GM19397 (cell line): ENCODE results near the gene PFN4.
A peak's percentile ranks its signal among the peaks of the same experiment; 100 is the strongest.
"Not testable (repeated sequence)": the region's sequence is repeated elsewhere in the genome, so short reads cannot be mapped to it uniquely, and the experiment has no call there.

ENCODE experiments used
- ATAC-seq: cut with Tn5 transposase; IDR thresholded peaks from one replicate; pipeline ENCODE4 v1.9.1; 2021; ENCODE audit warnings: mild to moderate bottlenecking, moderate library complexity; ENCODE audit not compliant: unreplicated experiment

Gene PFN4

GRCh38 chr2:24123195-24123921, at the start of gene PFN4, which contains the start of gene FAM228B:
TSS of gene PFN4 (minus strand) at chr2:24123334. CDS start at chr2:24122535, 799 bp downstream.
TSS of gene FAM228B (plus strand) at chr2:24123469. CDS start at chr2:24124362, 893 bp downstream.
- peak; percentile 89 for ATAC-seq

- no peak for ATAC-seq
Measured at GRCh38 chr2:24169023-24169422, 45.9 kb upstream of the PFN4 start.

- peak; percentile 72 for ATAC-seq
Measured at GRCh38 chr2:24164416-24164973, 41.4 kb upstream of the PFN4 start.

GRCh38 chr2:24163601-24164000, 40.5 kb upstream of the PFN4 start:
- no peak for ATAC-seq

GRCh38 chr2:24163186-24163585, 40.1 kb upstream of the PFN4 start:
- ATAC-seq: no peak

GRCh38 chr2:24162494-24162893, 39.4 kb upstream of the PFN4 start:
- ATAC-seq: no peak

- ATAC-seq: no peak
Measured at GRCh38 chr2:24160761-24161160, 37.6 kb upstream of the PFN4 start.

- ATAC-seq: no peak
Measured at GRCh38 chr2:24159708-24160107, 36.6 kb upstream of the PFN4 start.

GRCh38 chr2:24158131-24158530, 35.0 kb upstream of the PFN4 start:
- ATAC-seq: no peak

GRCh38 chr2:24153478-24153877, 30.3 kb upstream of the PFN4 start:
- no peak for ATAC-seq

GRCh38 chr2:24152413-24153197, 29.5 kb upstream of the PFN4 start:
- no peak for ATAC-seq

- no peak for ATAC-seq
Measured at GRCh38 chr2:24147364-24147763, 24.2 kb upstream of the PFN4 start.

- not testable (repeated sequence) for ATAC-seq
Measured at GRCh38 chr2:24140305-24140704, 17.2 kb upstream of the PFN4 start.

- ATAC-seq: no peak
Measured at GRCh38 chr2:24132543-24132942, 9.4 kb upstream of the PFN4 start.

- ATAC-seq: no peak
Measured at GRCh38 chr2:24125956-24126355, 2.8 kb upstream of the PFN4 start.

GRCh38 chr2:24123922-24124580, 917 bp upstream of the PFN4 start:
- no peak for ATAC-seq

GRCh38 chr2:24122366-24123194, 554 bp downstream of the PFN4 start:
- ATAC-seq: no peak

- no peak for ATAC-seq
Measured at GRCh38 chr2:24121469-24121868, 1.7 kb downstream of the PFN4 start.

- ATAC-seq: no peak
Measured at GRCh38 chr2:24121066-24121465, 2.1 kb downstream of the PFN4 start.

- ATAC-seq: no peak
Measured at GRCh38 chr2:24117902-24118301, 5.2 kb downstream of the PFN4 start.
